Measurements from ENCODE around the gene PEX11B.

PEX11B gene

DNA sequence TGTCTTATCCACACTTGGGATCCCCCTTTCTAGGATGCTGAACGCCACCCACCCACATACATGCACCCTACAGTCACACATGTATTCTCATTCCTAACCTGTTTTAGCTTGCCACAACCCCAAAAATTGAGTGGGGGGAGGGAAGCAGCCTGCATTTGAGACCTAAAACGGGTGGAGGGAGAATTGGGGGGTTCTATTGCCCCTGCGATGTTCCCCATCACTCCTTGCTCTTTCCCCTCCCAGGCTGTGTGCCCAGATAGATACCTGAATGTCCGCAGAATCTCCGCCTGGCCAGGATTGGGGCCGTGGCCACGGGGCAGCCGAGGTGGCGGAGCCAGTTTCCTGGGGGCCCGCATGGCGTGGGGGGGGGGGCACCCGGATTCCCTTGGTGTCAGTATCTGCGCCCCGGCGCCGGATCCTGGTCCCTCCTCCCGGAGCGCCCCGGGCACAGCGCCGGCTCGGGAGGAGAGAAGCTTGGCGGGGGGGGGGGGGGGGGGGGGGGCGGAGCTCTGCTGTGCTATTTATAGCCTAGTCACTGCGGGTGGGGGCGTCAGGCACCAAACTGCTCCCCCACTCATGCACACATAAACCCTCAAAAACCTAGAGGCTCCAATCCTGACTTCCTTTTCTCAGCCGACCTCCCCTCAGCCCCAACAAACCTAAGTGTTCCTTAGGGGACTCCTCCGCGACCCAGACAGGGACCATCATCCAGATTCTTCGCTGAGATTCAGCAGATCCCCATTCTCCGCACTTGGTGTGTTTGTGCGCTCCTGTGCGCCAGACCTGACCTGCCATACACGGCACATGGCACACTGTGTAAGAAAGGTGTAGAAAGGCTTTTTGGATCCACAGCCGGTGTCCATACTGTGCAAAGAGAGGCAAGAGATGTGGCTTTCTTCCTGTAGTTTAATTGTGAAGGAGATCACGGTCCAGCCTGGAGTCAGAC lies 43.9 kb upstream of the PEX11B start:
- TF ChIP-seq, protein P1, sequence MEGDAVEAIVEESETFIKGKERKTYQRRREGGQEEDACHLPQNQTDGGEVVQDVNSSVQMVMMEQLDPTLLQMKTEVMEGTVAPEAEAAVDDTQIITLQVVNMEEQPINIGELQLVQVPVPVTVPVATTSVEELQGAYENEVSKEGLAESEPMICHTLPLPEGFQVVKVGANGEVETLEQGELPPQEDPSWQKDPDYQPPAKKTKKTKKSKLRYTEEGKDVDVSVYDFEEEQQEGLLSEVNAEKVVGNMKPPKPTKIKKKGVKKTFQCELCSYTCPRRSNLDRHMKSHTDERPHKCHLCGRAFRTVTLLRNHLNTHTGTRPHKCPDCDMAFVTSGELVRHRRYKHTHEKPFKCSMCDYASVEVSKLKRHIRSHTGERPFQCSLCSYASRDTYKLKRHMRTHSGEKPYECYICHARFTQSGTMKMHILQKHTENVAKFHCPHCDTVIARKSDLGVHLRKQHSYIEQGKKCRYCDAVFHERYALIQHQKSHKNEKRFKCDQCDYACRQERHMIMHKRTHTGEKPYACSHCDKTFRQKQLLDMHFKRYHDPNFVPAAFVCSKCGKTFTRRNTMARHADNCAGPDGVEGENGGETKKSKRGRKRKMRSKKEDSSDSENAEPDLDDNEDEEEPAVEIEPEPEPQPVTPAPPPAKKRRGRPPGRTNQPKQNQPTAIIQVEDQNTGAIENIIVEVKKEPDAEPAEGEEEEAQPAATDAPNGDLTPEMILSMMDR (IDR thresholded peaks at IDR 0.05; ENCODE audit: low read depth, low read length): no peak
- H3K4me3 ChIP-seq (ENCODE audit: low read depth, low read length): peak overlapping the region; percentile 67

DNA sequence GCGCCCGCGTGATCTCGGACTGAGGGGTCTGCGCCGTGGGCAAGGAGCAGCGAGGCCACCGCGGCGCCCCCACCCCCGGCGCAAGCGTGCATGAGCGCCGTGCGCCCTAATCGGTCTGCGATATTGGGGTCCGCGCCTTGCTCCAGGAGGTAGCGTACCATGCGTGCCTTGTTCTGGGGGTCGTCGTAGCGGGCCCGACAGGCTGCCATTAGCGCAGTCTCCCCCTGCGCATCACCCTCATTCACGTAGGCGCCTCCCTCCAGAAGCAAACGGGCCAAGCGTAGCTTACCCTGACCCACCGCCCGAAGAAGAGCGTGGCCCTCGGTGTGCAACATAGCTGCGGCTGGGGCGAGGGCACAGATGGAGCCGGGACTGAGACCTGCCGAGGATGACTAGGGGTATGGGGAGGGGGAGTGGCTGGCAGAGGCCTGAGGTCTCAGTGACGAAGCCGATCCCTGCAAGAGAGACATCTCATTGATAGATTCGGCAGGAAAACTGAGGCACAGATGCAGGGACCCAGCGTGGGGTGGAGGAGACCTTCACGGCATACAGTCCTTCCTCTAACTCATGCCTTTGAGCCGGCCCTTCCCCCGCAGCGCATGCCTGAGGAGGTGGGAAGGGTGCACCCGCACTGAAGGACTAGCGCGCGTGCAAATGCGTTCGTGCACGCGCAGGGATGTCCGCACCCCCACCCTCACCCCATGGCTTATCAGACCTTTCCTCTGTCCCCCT lies 43.1 kb upstream of the PEX11B start:
- peak overlapping the region; percentile 67 for H3K4me3 ChIP-seq (ENCODE audit: low read depth, low read length)
- TF ChIP-seq, protein P1 (IDR thresholded peaks at IDR 0.05; ENCODE audit: low read depth, low read length): no peak

DNA sequence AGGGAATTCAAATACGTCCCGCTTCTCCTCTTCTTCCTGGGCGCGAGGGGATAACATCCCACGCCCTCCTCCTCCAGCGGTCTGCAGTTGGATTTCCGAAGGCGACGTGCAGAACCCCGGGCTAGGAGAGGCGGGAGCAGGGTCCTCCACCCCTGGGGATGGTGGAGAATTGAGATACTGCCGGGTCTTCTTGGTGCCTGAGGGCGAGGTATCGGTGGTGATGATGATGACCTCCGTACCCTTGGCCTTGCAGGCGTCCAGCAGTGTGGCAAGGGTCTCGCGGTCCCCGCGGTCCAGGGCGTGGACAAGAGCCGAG lies 42.5 kb upstream of the PEX11B start:
- peak overlapping the region; percentile 67 for H3K4me3 ChIP-seq (ENCODE audit: low read depth, low read length)
- TF ChIP-seq, protein P1 (IDR thresholded peaks at IDR 0.05; ENCODE audit: low read depth, low read length): no peak

DNA sequence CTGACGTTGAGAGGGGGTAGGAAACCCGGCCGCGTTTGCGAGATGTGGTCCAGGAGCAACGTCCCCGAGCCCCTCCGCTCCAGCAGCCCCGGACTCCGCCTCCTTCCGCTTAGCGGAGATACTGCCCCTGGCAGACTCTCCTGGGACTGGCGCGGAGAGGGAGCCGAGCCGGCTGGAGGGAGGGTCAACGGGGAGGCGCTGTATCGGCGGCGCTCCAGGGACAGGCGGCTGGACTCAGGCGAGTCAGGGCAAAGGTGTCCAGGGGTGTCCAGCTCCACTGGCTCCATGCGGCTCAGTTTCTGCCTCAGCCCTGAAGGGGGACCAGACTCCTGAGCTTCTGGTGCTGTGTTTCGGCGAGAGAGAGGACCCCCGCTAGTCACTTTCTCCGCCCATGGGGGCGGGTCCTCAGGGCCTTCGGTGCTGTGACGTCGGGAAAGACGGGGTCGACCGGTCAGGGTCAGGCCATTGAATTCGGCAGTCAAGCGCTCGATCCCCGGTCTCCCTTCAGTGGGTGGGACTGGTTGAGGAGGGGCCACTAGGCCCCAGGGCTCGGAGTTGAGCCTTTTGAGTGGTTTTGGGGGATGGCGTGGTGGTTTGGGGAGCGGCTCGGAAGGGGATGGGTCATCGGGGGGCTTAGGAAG lies 42.1 kb upstream of the PEX11B start:
- TF ChIP-seq, protein P1 (IDR thresholded peaks at IDR 0.05; ENCODE audit: low read depth, low read length): no peak
- H3K4me3 ChIP-seq (ENCODE audit: low read depth, low read length): peak overlapping the region; percentile 67

DNA sequence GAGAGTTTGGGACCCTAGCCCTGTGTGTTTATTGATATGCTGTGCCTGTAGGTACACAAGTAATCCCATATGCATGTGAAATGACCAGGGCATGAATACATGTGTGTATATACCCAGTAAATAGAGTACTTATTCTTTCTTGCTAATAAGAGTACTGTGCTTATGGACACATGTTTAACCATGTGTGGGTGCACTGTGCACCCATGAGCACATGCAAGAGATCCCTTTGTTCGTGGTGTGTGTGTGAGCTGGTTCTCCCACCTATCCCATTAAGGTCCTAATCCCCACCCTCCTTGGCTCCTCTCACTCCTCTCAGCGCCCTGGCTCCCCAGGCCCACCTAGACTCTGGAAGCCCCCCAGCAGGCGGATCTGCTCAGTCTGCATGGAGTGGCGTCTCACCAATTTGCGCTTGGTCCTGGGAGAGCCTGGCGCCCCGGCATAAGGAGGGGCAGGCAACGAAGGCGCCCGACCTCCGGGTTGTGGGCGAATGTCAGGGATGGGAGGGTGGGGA lies 41.5 kb upstream of the PEX11B start:
- H3K4me3 ChIP-seq (ENCODE audit: low read depth, low read length): peak overlapping the region; percentile 67
- TF ChIP-seq, protein P1 (IDR thresholded peaks at IDR 0.05; ENCODE audit: low read depth, low read length): no peak

DNA sequence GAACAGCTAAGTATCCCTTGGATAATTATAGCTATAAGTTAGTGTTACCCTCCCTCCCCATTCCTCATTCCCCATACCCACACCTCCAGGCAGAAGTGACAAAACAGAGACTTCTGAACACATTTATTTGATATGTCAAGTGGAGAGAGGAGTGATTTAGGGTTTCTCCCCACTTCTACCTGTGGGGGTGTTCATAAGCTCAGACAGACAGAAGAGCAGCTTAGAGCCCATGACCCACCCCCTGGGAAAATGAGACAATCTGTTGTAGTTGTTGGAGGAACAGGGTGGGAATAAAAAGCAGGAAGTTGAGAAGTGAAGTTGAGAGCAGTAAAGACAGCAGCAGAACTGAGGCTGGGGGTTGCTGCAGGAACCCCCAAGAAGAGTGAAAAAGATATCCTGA lies 40.8 kb upstream of the PEX11B start:
- no peak overlapping the region for H3K4me3 ChIP-seq (ENCODE audit: low read depth, low read length)
- TF ChIP-seq, protein P1 (IDR thresholded peaks at IDR 0.05; ENCODE audit: low read depth, low read length): no peak
